ENCODE data around the gene ABCA3.

The ABCA3 gene

GRCh38 chr16:2383501-2383900, 43.0 kb upstream of the ABCA3 start:
- TF ChIP-seq ZFX (IDR thresholded peaks at IDR 0.05; ENCODE audit: borderline replicate concordance), result no peak
- TF ChIP-seq CTCF (IDR thresholded peaks at IDR 0.05), result no peak
- H3K27ac ChIP-seq, result no peak overlapping the region

- TF ChIP-seq CTCF (IDR thresholded peaks at IDR 0.05) (no peak), ZFX (IDR thresholded peaks at IDR 0.05; ENCODE audit: borderline replicate concordance) (no peak)
- no peak overlapping the region for H3K27ac ChIP-seq
Measured at GRCh38 chr16:2374644-2375043, 34.1 kb upstream of the ABCA3 start.

GRCh38 chr16:2373176-2373575, 32.6 kb upstream of the ABCA3 start:
- no peak for TF ChIP-seq ZFX (IDR thresholded peaks at IDR 0.05; ENCODE audit: borderline replicate concordance)
- TF ChIP-seq CTCF (IDR thresholded peaks at IDR 0.05), result no peak
- H3K27ac ChIP-seq, result no peak overlapping the region

GRCh38 chr16:2372684-2373083, 32.2 kb upstream of the ABCA3 start:
- no peak overlapping the region for H3K27ac ChIP-seq
- TF ChIP-seq CTCF (IDR thresholded peaks at IDR 0.05) (no peak), ZFX (IDR thresholded peaks at IDR 0.05; ENCODE audit: borderline replicate concordance) (no peak)

GRCh38 chr16:2371421-2371820, 30.9 kb upstream of the ABCA3 start:
- no peak overlapping the region for H3K27ac ChIP-seq
- TF ChIP-seq CTCF (IDR thresholded peaks at IDR 0.05), result no peak
- TF ChIP-seq ZFX (IDR thresholded peaks at IDR 0.05; ENCODE audit: borderline replicate concordance), result no peak

- H3K27ac ChIP-seq, result no peak overlapping the region
- TF ChIP-seq ZFX (IDR thresholded peaks at IDR 0.05; ENCODE audit: borderline replicate concordance) (no peak), CTCF (IDR thresholded peaks at IDR 0.05) (no peak)
Measured at GRCh38 chr16:2370721-2371120, 30.2 kb upstream of the ABCA3 start.

- TF ChIP-seq CTCF (IDR thresholded peaks at IDR 0.05) (no peak), ZFX (IDR thresholded peaks at IDR 0.05; ENCODE audit: borderline replicate concordance) (no peak)
- H3K27ac ChIP-seq, result no peak overlapping the region
Measured at GRCh38 chr16:2366660-2367309, 26.3 kb upstream of the ABCA3 start.
